ENCODE results near the gene PDE4DIP.
"Not testable (repeated sequence)": the region's sequence is repeated elsewhere in the genome, so short reads cannot be mapped to it uniquely, and the experiment has no call there.

The PDE4DIP gene

GRCh38 chr1:148921047-148921446 lies 76.8 kb downstream of the PDE4DIP start:
- DNase-seq: not testable (repeated sequence)

GRCh38 chr1:148923798-148924197 lies 79.6 kb downstream of the PDE4DIP start:
- not testable (repeated sequence) for DNase-seq

GRCh38 chr1:148927645-148928044 lies 83.4 kb downstream of the PDE4DIP start:
- not testable (repeated sequence) for DNase-seq

- DNase-seq: not testable (repeated sequence)
Measured at GRCh38 chr1:148929253-148929652, 85.0 kb downstream of the PDE4DIP start.

- DNase-seq: not testable (repeated sequence)
Measured at GRCh38 chr1:148935381-148936002, 91.3 kb downstream of the PDE4DIP start.

GRCh38 chr1:148942906-148943305 lies 98.7 kb downstream of the PDE4DIP start:
- not testable (repeated sequence) for DNase-seq

- DNase-seq: not testable (repeated sequence)
Measured at GRCh38 chr1:148945130-148945529, 100.9 kb downstream of the PDE4DIP start.

GRCh38 chr1:148948768-148949167 lies 104.5 kb downstream of the PDE4DIP start:
- not testable (repeated sequence) for DNase-seq

- DNase-seq: peak; percentile 56 to 57
Measured at GRCh38 chr1:148951336-148952227, 107.4 kb downstream of the PDE4DIP start.

GRCh38 chr1:148952253-148952937 lies 108.2 kb downstream of the PDE4DIP start:
- DNase-seq: peak; percentile 40 to 44

GRCh38 chr1:148952938-148953616 lies 108.8 kb downstream of the PDE4DIP start:
- peak; percentile 10 to 18 for DNase-seq

GRCh38 chr1:148953730-148954129 lies 109.5 kb downstream of the PDE4DIP start:
- not testable (repeated sequence) for DNase-seq

- DNase-seq: not testable (repeated sequence)
Measured at GRCh38 chr1:148958343-148958742, 114.1 kb downstream of the PDE4DIP start.

- not testable (repeated sequence) for DNase-seq
Measured at GRCh38 chr1:148960212-148961000, 116.2 kb downstream of the PDE4DIP start.

- DNase-seq: not testable (repeated sequence)
Measured at GRCh38 chr1:148962127-148962857, 118.1 kb downstream of the PDE4DIP start.

- not testable (repeated sequence) for DNase-seq
Measured at GRCh38 chr1:148966084-148966483, 121.9 kb downstream of the PDE4DIP start.

- DNase-seq: not testable (repeated sequence)
Measured at GRCh38 chr1:148967580-148967979, 123.4 kb downstream of the PDE4DIP start.

- DNase-seq: not testable (repeated sequence)
Measured at GRCh38 chr1:148968682-148969081, 124.5 kb downstream of the PDE4DIP start.

GRCh38 chr1:148969126-148969525 lies 124.9 kb downstream of the PDE4DIP start:
- DNase-seq: not testable (repeated sequence)

GRCh38 chr1:148975453-148975852 lies 131.2 kb downstream of the PDE4DIP start:
- not testable (repeated sequence) for DNase-seq

Measured in stimulated activated CD4-positive, alpha-beta T cell treated with anti-CD3 and anti-CD28 coated beads, Interleukin-2, amount 100 ng/mL, for 48 hours (primary cell).